Spinal cord (tissue), 10 donors: Measurements from ENCODE around the gene GRK5. TPM values are rescaled to one million over a fixed set of nuclear protein-coding genes. Genes with fewer than 3 reads are reported as not detected.

Source experiments
- DNase-seq, 6 donors: peaks; one replicate each; pipeline versions ENCODE4 v3.0.0 to v3.0.0-alpha.2; 2013 to 2015; ENCODE audit warnings: low spot score in 6 of 6, low read depth in 4 of 6
- H3K27ac ChIP-seq: one replicate; pipeline ENCODE4 v1.5.1; 2013; ENCODE audit warnings: low read depth, low read length, control low read depth
- H3K27me3 ChIP-seq: one replicate; pipeline ENCODE4 v1.6.1; 2013; ENCODE audit warnings: low read length; ENCODE audit not compliant: control insufficient read depth, insufficient read depth
- H3K36me3 ChIP-seq: one replicate; pipeline ENCODE4 v1.6.1; 2013; ENCODE audit warnings: low read length; ENCODE audit not compliant: control insufficient read depth, insufficient read depth
- H3K4me1 ChIP-seq: one replicate; pipeline ENCODE4 v1.6.1; 2013; ENCODE audit warnings: low read length; ENCODE audit not compliant: control insufficient read depth, insufficient read depth
- H3K4me3 ChIP-seq: one replicate; pipeline ENCODE4 v1.5.1; 2013; ENCODE audit warnings: low read depth, low read length, control low read depth
- H3K9me3 ChIP-seq: one replicate; pipeline ENCODE4 v1.6.1; 2013; ENCODE audit warnings: low read length; ENCODE audit not compliant: control insufficient read depth, insufficient read depth
- WGBS: methylation state at CpG from one replicate; pipeline ENCODE4 v1.1.5; 2013; ENCODE audit warnings: missing lambda C conversion rate; ENCODE audit not compliant: insufficient coverage; 5-methylcytosine and 5-hydroxymethylcytosine counted together
- polyA plus RNA-seq, 2 donors: library from polyadenylated mRNA; unstranded; fragments of 120-200 nt; gene quantifications; one replicate each; pipeline ENCODE4 v1.2.1, GENCODE V29; 2013; ENCODE audit not compliant: insufficient read length in 2 of 2
- total RNA-seq, 2 donors: library from RNA; depleted of rRNA in 1 of 2; stranded (reverse); fragments of 120-200 nt in 1 of 2; fragments of >200 nt in 1 of 2; gene quantifications; one replicate each; pipeline versions ENCODE4 v1.2.3 to v1.2.4, GENCODE V29; 2013 to 2014
- donor health status: healthy.

The GRK5 gene
- total and polyA plus RNA-seq, 4 donors = 15.6 to 29.5 (median 25.6) TPM

- Histone ChIP-seq H3K27me3 (no peaks in the 10 kb centered on the region), H3K36me3 (no peaks in the 10 kb centered on the region), H3K27ac (no peak overlapping the region), H3K9me3 (no peaks in the 10 kb centered on the region), H3K4me1 (peaks cover 25% of the 10 kb centered on the region), H3K4me3 (no peak overlapping the region)
- no peak for DNase-seq
- WGBS = 72% methylated on average over 2 of the region's 5 CpGs
Observed at GRCh38 chr10:119499677-119500002, 292.3 kb downstream of the GRK5 start.

DNA sequence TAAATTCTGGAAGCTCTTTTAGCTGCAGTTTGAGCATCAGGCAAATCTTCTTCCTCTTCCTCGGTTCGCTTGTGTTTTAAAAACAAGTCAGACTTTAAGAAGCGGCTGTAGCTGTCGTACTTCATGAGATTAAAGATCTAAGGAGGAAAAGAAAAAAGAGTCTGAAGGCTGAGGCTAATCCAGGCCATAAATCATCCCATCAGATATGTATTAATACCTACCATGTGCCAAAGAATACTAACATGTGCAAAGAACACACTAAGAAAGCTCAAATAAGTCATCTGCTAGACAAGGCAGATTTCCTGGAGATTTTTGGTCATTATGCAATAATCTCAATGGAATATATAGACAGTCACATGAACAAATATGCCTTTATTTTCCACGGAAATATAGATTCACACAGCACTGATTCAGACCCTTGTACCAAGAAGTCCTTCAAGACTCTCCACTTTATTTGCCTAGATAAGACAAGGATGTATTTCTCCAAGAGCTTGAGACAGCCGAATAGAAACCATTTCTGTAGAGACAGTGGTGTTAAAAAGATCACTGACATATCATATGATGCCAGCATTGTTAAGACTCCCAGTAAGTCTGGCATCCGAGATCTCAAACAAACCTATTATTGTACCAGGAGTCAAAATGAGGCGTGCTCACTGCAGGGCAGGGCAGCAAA lies 292.9 kb downstream of the GRK5 start:
- no peak for DNase-seq
- Histone ChIP-seq H3K27me3 (no peaks in the 10 kb centered on the region), H3K9me3 (no peaks in the 10 kb centered on the region), H3K4me3 (no peak overlapping the region), H3K36me3 (no peaks in the 10 kb centered on the region), H3K4me1 (peaks cover 20% of the 10 kb centered on the region), H3K27ac (no peak overlapping the region)
- WGBS = 86% methylated on average over 3 of the region's 8 CpGs

GRCh38 chr10:119500821-119501220 lies 293.4 kb downstream of the GRK5 start:
- Histone ChIP-seq H3K27ac (no peak overlapping the region), H3K27me3 (no peaks in the 10 kb centered on the region), H3K4me1 (peaks cover 20% of the 10 kb centered on the region), H3K9me3 (no peaks in the 10 kb centered on the region), H3K36me3 (no peaks in the 10 kb centered on the region), H3K4me3 (no peak overlapping the region)
- 74% methylated on average over 6 of the region's 6 CpGs for WGBS
- no peak for DNase-seq

DNA sequence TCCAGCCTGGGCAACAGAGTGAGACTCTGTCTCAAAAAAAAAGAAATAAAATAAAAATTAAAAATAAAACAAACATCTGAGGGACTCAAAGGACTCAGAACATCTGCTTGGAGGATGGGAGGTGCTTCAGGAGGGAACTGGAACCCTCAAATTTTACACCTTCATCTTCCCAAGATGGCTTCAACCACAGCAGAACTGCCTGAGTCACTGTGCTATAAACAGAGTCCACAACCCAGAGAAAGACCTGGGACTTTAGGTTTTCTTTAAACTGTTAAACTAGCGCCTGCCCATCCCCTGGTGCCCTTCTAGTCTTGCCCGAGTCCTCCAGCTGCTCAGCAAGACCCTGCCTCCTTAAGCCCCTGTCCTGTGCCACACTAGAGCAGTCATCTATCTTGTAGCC lies 294.3 kb downstream of the GRK5 start:
- Histone ChIP-seq H3K36me3 (no peaks in the 10 kb centered on the region), H3K27ac (no peak overlapping the region), H3K4me3 (no peak overlapping the region), H3K9me3 (no peaks in the 10 kb centered on the region), H3K4me1 (peaks cover 25% of the 10 kb centered on the region), H3K27me3 (no peaks in the 10 kb centered on the region)
- no peak for DNase-seq
- 100% methylated on average over 2 of the region's 2 CpGs for WGBS

- DNase-seq = peak in 1 of 6 donors; percentile 45
- H3K27ac ChIP-seq = no peak overlapping the region
- no peaks in the 10 kb centered on the region for H3K36me3 ChIP-seq
- no peaks in the 10 kb centered on the region for H3K27me3 ChIP-seq
- no peaks in the 10 kb centered on the region for H3K9me3 ChIP-seq
- H3K4me1 ChIP-seq = peaks cover 24% of the 10 kb centered on the region
- no peak overlapping the region for H3K4me3 ChIP-seq
- WGBS = 65% methylated on average over 9 of the region's 12 CpGs
Observed at GRCh38 chr10:119502209-119502608, 294.8 kb downstream of the GRK5 start.

DNA sequence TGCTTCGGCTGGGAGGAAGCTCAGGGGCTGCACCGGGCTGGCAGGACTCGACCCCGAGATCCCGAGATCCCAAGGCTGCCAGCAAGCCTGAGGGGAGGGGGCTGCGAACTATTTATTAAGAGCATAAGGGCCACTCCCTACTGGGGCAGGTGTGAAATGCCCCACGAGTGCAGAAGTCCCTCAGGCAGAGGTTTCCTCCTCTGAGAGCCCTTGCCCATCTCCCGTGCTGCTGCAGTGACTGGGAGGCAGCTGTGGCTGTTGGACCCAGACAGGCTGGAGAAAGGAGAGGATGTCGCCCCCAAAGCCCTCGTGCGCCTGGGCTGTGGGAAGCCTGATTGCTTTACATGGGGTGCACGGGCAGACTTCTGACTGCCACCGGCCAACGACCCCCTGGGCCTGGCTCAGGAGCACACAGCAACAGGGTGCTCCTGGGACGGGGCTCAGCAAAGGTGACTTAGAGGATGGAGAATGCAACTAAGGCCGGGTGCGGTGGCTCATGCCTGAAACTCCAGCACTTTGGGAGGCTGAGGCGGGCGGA lies 295.3 kb downstream of the GRK5 start:
- Histone ChIP-seq H3K27me3 (no peaks in the 10 kb centered on the region), H3K4me3 (no peak overlapping the region), H3K27ac (no peak overlapping the region), H3K9me3 (no peaks in the 10 kb centered on the region), H3K36me3 (no peaks in the 10 kb centered on the region), H3K4me1 (peaks cover 19% of the 10 kb centered on the region)
- no peak for DNase-seq
- 57% methylated on average over 16 of the region's 19 CpGs for WGBS

- WGBS = no CpG with 5 or more reads among the region's 5 CpGs
- no peaks in the 10 kb centered on the region for H3K36me3 ChIP-seq
- H3K4me3 ChIP-seq = no peak overlapping the region
Observed at GRCh38 chr10:119503821-119504220, 296.4 kb downstream of the GRK5 start.

DNA sequence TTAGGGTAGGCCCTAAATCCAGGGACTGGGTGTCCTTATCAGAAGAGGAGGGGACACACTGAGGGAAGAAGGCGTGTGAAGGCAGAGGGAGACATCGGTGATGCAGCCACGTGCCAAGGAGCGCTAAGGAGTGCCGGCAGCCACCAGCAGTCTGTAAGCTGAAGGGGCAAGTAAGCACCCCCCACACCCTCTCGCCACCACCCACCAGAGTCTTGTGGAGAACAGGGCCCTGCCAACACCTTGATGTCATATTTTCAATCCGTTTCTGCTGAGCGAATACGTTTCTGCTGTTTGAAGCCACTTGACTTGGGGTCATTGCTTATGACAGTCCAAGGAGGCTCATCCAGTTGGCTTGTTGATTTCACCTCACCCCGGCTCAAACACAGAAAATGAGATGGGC lies 297.3 kb downstream of the GRK5 start:
- Histone ChIP-seq H3K4me1 (peaks cover 18% of the 10 kb centered on the region), H3K27ac (no peak overlapping the region), H3K36me3 (no peaks in the 10 kb centered on the region), H3K27me3 (no peaks in the 10 kb centered on the region), H3K4me3 (no peak overlapping the region), H3K9me3 (no peaks in the 10 kb centered on the region)
- DNase-seq = no peak
- WGBS = 99% methylated on average over 10 of the region's 10 CpGs

More at GRCh38 chr10:119503821-119504220, 296.4 kb downstream of the GRK5 start:
- no peaks in the 10 kb centered on the region for H3K27me3 ChIP-seq
- H3K4me1 ChIP-seq = peaks cover 18% of the 10 kb centered on the region
- H3K9me3 ChIP-seq = no peaks in the 10 kb centered on the region
- H3K27ac ChIP-seq = no peak overlapping the region
- no peak for DNase-seq

DNA sequence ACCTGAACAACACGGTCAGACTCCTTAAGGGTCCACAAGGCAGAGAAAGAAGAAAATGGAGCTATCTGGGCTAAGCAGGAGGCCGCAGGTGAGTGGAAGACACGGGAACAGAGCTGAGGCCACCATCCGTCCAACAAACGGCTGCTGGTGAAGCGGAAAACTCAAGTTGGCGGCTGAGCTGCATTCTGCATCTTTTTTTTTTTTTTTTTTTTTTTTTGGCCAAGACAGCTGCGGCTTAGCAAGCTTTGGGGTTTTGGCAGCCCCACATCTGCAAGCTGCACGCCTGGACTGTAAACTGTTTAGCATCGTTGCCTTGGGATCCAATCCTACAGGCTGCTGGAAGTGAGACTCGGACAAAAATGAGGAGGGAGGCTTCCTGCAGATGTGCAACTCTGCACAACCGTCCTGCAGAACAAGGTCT lies 297.8 kb downstream of the GRK5 start:
- WGBS = 77% methylated on average over 8 of the region's 12 CpGs
- Histone ChIP-seq H3K9me3 (no peaks in the 10 kb centered on the region), H3K27ac (no peak overlapping the region), H3K4me3 (no peak overlapping the region), H3K4me1 (peaks cover 18% of the 10 kb centered on the region), H3K27me3 (no peaks in the 10 kb centered on the region), H3K36me3 (no peaks in the 10 kb centered on the region)
- DNase-seq = peak in 1 of 6 donors; percentile 65
